Measurements from ENCODE around the gene RPL22L1.
"Not testable (repeated sequence)": the region's sequence is repeated elsewhere in the genome, so short reads cannot be mapped to it uniquely, and the experiment has no call there.

Gene RPL22L1

GRCh38 chr3:170826047-170826446 lies 43.9 kb downstream of the RPL22L1 start:
- no peak for DNase-seq

GRCh38 chr3:170823562-170823961 lies 46.4 kb downstream of the RPL22L1 start:
- not testable (repeated sequence) for DNase-seq

DNA sequence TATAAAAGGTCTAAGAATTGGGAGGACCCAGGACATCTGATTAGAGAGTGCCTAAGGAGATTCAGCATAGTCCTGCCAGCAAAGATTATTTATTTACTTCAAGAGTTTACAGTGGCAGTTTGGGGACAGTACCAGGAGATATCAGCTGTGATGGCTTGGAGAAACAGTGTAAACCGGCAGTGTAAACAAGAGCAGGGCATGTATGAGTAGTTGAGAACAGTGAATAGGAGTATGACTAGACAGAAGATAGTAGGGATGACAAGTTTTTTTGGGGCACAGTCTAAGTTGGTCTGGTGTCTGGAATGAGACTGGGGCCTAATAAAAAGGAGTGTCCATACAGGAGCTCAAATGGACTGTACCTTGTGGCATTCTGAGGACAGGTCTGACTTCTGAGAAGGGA lies 51.7 kb downstream of the RPL22L1 start:
- not testable (repeated sequence) for DNase-seq

DNA sequence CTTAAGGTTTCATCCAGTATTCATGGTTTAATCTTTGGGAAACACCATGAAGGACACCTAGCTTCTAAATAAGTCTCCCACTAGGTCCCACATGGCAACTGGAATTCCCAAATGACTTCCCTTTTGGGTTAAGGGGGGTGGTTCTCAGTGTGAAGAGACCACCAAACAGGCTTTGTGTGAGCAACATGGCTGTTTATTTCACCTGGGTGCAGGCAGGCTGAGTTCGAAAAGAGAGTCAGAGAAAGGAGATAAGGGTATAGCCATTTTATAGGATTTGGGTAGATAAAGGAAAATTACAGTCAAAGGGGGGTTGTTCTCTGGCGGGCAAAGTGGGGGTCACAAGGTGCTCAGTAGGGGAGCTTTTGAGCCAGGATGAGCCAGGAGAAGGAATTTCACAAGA lies 52.5 kb downstream of the RPL22L1 start:
- not testable (repeated sequence) for DNase-seq

DNA sequence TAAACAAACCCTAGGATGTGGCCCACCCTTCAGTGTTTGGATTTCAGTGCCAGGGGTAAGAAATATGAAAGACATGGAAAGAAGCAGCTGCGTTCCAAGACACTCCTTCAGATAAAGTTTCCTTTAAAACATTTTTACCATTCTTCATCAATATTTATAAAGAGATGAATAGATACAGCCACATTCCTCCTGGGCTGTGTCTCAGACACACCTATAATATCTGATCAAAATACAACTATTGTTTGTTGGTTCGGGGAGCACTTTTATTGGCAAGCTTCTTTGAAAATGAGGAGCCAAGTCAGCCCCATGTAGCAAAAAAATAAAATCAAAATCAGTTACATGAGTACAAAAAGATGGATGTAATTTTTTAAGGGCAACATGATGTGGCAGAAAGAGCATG lies 53.2 kb downstream of the RPL22L1 start:
- no peak for DNase-seq

DNA sequence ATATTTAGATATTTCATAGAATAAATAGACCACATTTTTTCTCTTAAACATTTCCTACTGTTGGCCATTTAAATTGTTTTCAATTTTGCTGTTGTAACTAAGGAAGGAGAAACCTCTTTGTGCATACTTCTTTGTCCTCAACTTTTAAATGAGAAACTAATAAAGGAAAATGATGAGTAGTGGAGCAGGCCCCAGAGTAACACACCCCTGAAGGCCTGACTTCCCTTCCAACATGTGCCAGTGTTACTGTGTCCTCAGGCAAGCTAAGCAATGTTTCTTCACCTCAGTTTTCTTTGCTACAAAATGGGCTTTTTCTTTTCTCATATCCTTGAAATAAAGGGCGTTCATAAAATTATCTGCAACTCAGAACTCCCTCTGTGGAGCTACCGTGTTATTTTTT lies 53.7 kb downstream of the RPL22L1 start:
- no peak for DNase-seq

GRCh38 chr3:170815936-170816335 lies 54.1 kb downstream of the RPL22L1 start:
- DNase-seq: no peak

DNA sequence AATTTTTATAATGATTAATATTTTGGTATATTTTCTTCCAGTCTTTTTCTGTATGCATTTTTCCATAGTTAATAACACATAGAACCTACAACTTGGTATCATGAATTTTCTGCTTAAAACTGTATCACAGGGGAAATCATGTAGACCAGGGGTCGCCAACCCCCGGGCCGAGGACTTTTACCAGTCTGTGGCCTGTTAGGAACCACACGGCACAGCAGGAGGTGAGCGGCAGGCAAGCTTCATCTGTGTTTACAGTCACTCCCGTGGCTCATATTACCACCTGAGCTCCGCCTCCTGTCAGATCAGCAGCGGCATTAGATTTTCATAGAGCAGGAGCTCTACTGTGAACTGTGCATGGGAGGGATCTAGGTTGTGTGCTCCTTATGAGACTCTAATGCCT lies 54.7 kb downstream of the RPL22L1 start:
- DNase-seq: no peak
